GM10248 (cell line): Measurements from ENCODE around the gene PACSIN1.

ENCODE experiments used
- CTCF ChIA-PET: fragments of 300-600 bp; sonication (Branson Sonifier 250); formaldehyde crosslinking; extraction: SDS; loops from one replicate; lab custom pipeline; 2021; ENCODE audit warnings: antibody characterized with exemption; lab: Yijun Ruan, JAX
- POLR2A ChIA-PET: fragments of 350-650 bp; sonication (Branson Sonifier 250); formaldehyde crosslinking; extraction: SDS; loops from one replicate; lab custom pipeline; 2020; ENCODE audit warnings: antibody characterized with exemption; lab: Yijun Ruan, JAX
- DNase-seq: peaks from one replicate; pipeline ENCODE4 v3.0.0; 2012; ENCODE audit errors: extremely low spot score
- CTCF ChIP-seq: IDR thresholded peaks from 2 replicates; pipeline ENCODE4 v1.5.1; 2012; ENCODE audit warnings: mild to moderate bottlenecking, low read depth; ENCODE audit errors: extremely low read depth, missing control alignments, control extremely low read depth

PACSIN1 gene

GRCh38 chr6:34538581-34538980 is 72.7 kb downstream of the PACSIN1 start:
- ChIA-PET POLR2A (no interaction called here), CTCF (no interaction called here)
- no peak for TF ChIP-seq CTCF
- DNase-seq, result no peak

- CTCF ChIA-PET, result interaction anchor here (1.1 kb wide), 1 partner anchor 290 kb away, joined by 3 read pairs; no protein-coding TSS in a partner anchor
- TF ChIP-seq CTCF, result no peak
- DNase-seq, result no peak
- POLR2A ChIA-PET, result no interaction called here
Observed at GRCh38 chr6:34539181-34539580, 73.3 kb downstream of the PACSIN1 start.

- ChIA-PET CTCF (interaction anchor here (0.8 to 2.0 kb wide), 3 partner anchors 13 to 291 kb away, joined by 3 to 7 read pairs (median 3); no protein-coding TSS in a partner anchor), POLR2A (no interaction called here)
- no peak for DNase-seq
- TF ChIP-seq CTCF, result no peak
Observed at GRCh38 chr6:34540222-34540621, 74.3 kb downstream of the PACSIN1 start.

GRCh38 chr6:34540841-34541240 is 75.0 kb downstream of the PACSIN1 start:
- no peak for TF ChIP-seq CTCF
- POLR2A ChIA-PET, result no interaction called here
- CTCF ChIA-PET, result interaction anchor here (0.8 to 2.0 kb wide), 2 partner anchors 14 to 18 kb away, joined by 3 to 7 read pairs; no protein-coding TSS in a partner anchor

GRCh38 chr6:34543421-34543820 is 77.5 kb downstream of the PACSIN1 start:
- ChIA-PET CTCF (interaction anchor here (1.1 kb wide), 1 partner anchor 9 kb away, joined by 3 read pairs; no protein-coding TSS in a partner anchor), POLR2A (no interaction called here)
- DNase-seq, result no peak
- no peak for TF ChIP-seq CTCF

More at GRCh38 chr6:34540841-34541240, 75.0 kb downstream of the PACSIN1 start:
- no peak for DNase-seq

GRCh38 chr6:34544052-34544604 is 78.3 kb downstream of the PACSIN1 start:
- no peak for DNase-seq
- ChIA-PET POLR2A (no interaction called here), CTCF (interaction anchor here (1.1 to 1.3 kb wide), 2 partner anchors 10 to 16 kb away, joined by 3 read pairs; no protein-coding TSS in a partner anchor)
- TF ChIP-seq CTCF, result no peak
